Right ventricle myocardium inferior (tissue), 1 donor: ENCODE data around the gene RNU1-2. TPM values are rescaled to one million over a fixed set of nuclear protein-coding genes. Genes with fewer than 3 reads are reported as not detected.
A peak's percentile ranks its signal among the peaks of the same experiment; 100 is the strongest.
"Not testable (repeated sequence)": the region's sequence is repeated elsewhere in the genome, so short reads cannot be mapped to it uniquely, and the experiment has no call there.

Experiments
- ATAC-seq: fragments of 200-7000 bp; cut with Tn5 transposase; one replicate; pipeline ENCODE4 v1.9.1; 2020; ENCODE audit warnings: mild to moderate bottlenecking, moderate library complexity
- DNase-seq: peaks from one replicate; pipeline ENCODE4 v3.0.0; 2021; ENCODE audit errors: missing footprints
- intact Hi-C: fragments of 100-400 bp; cut with DNase I; formaldehyde crosslinking; loops from one replicate; pipeline ENCODE4 v1.11.0; 2022
- total RNA-seq: library from RNA; stranded (reverse); fragmentation: NEBNext Ultra II Directional; extraction: Animal tissue kit (Norgen Biotek cat#: 25700); gene quantifications from one replicate; pipeline ENCODE4 v1.2.1, GENCODE V29; 2021
- donor health status: DM: no; HTN: yes; CAD: no; lungs with severe emphysema.

The RNU1-2 gene
- total RNA-seq, 1 donor from 2014 or later, result 4,572 TPM

- intact Hi-C loops, result no loop called here
These were observed 9.5 kb downstream of the RNU1-2 start for GRCh38 chr1:16905110-16905867.

GRCh38 chr1:16905868-16906702 lies 10.3 kb downstream of the RNU1-2 start:
- intact Hi-C loops, result no loop called here
- ATAC-seq, result no peak
- no peak for DNase-seq

More at GRCh38 chr1:16905110-16905867, 9.5 kb downstream of the RNU1-2 start:
- peak; percentile 87 for ATAC-seq
- DNase-seq, result no peak

GRCh38 chr1:16906873-16907272 lies 11.1 kb downstream of the RNU1-2 start:
- intact Hi-C loops, result no loop called here
- ATAC-seq (no peak), DNase-seq (no peak)

GRCh38 chr1:16907870-16908758 lies 12.3 kb downstream of the RNU1-2 start:
- DNase-seq (no peak), ATAC-seq (no peak)
- intact Hi-C loops, result no loop called here

GRCh38 chr1:16911851-16912721 lies 16.3 kb downstream of the RNU1-2 start:
- peak; percentile 23 for DNase-seq
- intact Hi-C loops, ATAC-seq: not testable (repeated sequence)

- DNase-seq, result peak; percentile 47
- intact Hi-C loops, ATAC-seq: not testable (repeated sequence)
These were observed 17.0 kb downstream of the RNU1-2 start for GRCh38 chr1:16912742-16913141.

- peak; percentile 0 for ATAC-seq
- intact Hi-C loops, result no loop called here
- DNase-seq, result peak; percentile 33
These were observed 17.5 kb downstream of the RNU1-2 start for GRCh38 chr1:16913181-16913832.

GRCh38 chr1:16913833-16914662 lies 18.3 kb downstream of the RNU1-2 start:
- peak; percentile 99 for ATAC-seq
- DNase-seq, result peak; percentile 95
- intact Hi-C loops, result no loop called here

GRCh38 chr1:16914928-16915626 lies 19.3 kb downstream of the RNU1-2 start:
- DNase-seq, result peak; percentile 64
- intact Hi-C loops, ATAC-seq: not testable (repeated sequence)

GRCh38 chr1:16915627-16915973 lies 19.8 kb downstream of the RNU1-2 start:
- intact Hi-C loops, result no loop called here
- ATAC-seq (no peak), DNase-seq (peak; percentile 11)

GRCh38 chr1:16916036-16916880 lies 20.5 kb downstream of the RNU1-2 start:
- intact Hi-C loops, ATAC-seq: not testable (repeated sequence)
- DNase-seq, result peak; percentile 21

GRCh38 chr1:16918371-16918770 lies 22.6 kb downstream of the RNU1-2 start:
- ATAC-seq (no peak), DNase-seq (no peak)
- intact Hi-C loops, result no loop called here

- ATAC-seq, intact Hi-C loops: not testable (repeated sequence)
- DNase-seq, result peak; percentile 9
These were observed 23.3 kb downstream of the RNU1-2 start for GRCh38 chr1:16918936-16919665.

GRCh38 chr1:16920951-16921350 lies 25.2 kb downstream of the RNU1-2 start:
- DNase-seq, result peak; percentile 35
- no peak for ATAC-seq
- intact Hi-C loops, result no loop called here
